Spleen (tissue), 11 donors: ENCODE results near the gene GSG1L. TPM values are rescaled to one million over a fixed set of nuclear protein-coding genes. Genes with fewer than 3 reads are reported as not detected.

ENCODE experiments used
- DNase-seq: peaks from one replicate; pipeline ENCODE4 v3.0.0-alpha.2; 2020
- H3K27ac ChIP-seq, 8 donors: fragments of 200-600 bp; sonication (generic) in 7 of 8; 1 replicate in 4 of 8; 2 replicates in 4 of 8; pipeline versions ENCODE4 v1.5.0 to v1.8.0; 2016 to 2021; ENCODE audit warnings: inconsistent platforms in 4 of 8, mild to moderate bottlenecking in 4 of 8, moderate library complexity in 1 of 8
- H3K27me3 ChIP-seq, 7 donors: fragments of 200-600 bp; sonication (generic) in 6 of 7; replicated peaks in 1 of 7; 1 replicate in 4 of 7; 2 replicates in 3 of 7; pipeline versions ENCODE4 v1.5.0 to v1.8.0; 2016 to 2021; ENCODE audit warnings: inconsistent platforms in 3 of 7, mild to moderate bottlenecking in 1 of 7
- H3K36me3 ChIP-seq, 6 donors: fragments of 200-600 bp; sonication (generic) in 5 of 6; 1 replicate in 4 of 6; 2 replicates in 2 of 6; pipeline versions ENCODE4 v1.5.0 to v1.8.0; 2016 to 2021; ENCODE audit warnings: inconsistent platforms in 2 of 6
- H3K4me1 ChIP-seq, 6 donors: fragments of 200-600 bp; sonication (generic) in 5 of 6; 1 replicate in 3 of 6; 2 replicates in 3 of 6; pipeline versions ENCODE4 v1.5.0 to v1.8.0; 2016 to 2021; ENCODE audit warnings: inconsistent platforms in 3 of 6
- H3K4me3 ChIP-seq, 8 donors: fragments of 200-600 bp; sonication (generic) in 7 of 8; 1 replicate in 4 of 8; 2 replicates in 4 of 8; pipeline versions ENCODE4 v1.5.0 to v1.8.0; 2016 to 2021; ENCODE audit warnings: inconsistent platforms in 4 of 8, mild to moderate bottlenecking in 4 of 8, moderate library complexity in 2 of 8
- H3K9me3 ChIP-seq, 8 donors: fragments of 200-600 bp; sonication (generic) in 7 of 8; 1 replicate in 4 of 8; 2 replicates in 4 of 8; pipeline versions ENCODE4 v1.5.0 to v1.8.0; 2016 to 2021; ENCODE audit warnings: inconsistent platforms in 4 of 8
- CTCF ChIP-seq, 11 experiments: fragments of 200-600 bp in 7 of 11; fragments of 450-650 bp in 4 of 11; sonication (generic) in 4 of 11; IDR thresholded peaks in 8 of 11; conservative IDR thresholded peaks in 3 of 11; 1 replicate in 7 of 11; 2 replicates in 4 of 11; pipeline versions ENCODE4 v1.4.0 to v1.8.0; 2016 to 2021; ENCODE audit warnings: antibody characterized with exemption in 11 of 11, inconsistent platforms in 4 of 11, mild to moderate bottlenecking in 1 of 11
- POLR2A ChIP-seq, 3 donors: fragments of 450-650 bp; IDR thresholded peaks; one replicate each; pipeline ENCODE4 v1.5.1; 2017; ENCODE audit warnings: antibody characterized with exemption in 3 of 3, mild to moderate bottlenecking in 1 of 3
- POLR2AphosphoS5 ChIP-seq, 3 donors: sonication (generic); formaldehyde crosslinking; IDR thresholded peaks; one replicate each; pipeline ENCODE4 v1.5.1; 2017; ENCODE audit warnings: antibody characterized with exemption in 3 of 3
- WGBS, 5 donors: extraction: QIAGEN DNeasy Blood & Tissue Kit in 3 of 5; methylation state at CpG; one replicate each; pipeline versions ENCODE4 v1.1.5 to v1.1.7; 2013 to 2018; 5-methylcytosine and 5-hydroxymethylcytosine counted together
- intact Hi-C: fragments of 100-400 bp; cut with DNase I; formaldehyde crosslinking; loops from one replicate; pipeline ENCODE4 v1.15.0; 2023; ENCODE audit warnings: low total_unique reads
- polyA plus RNA-seq, 3 donors: library from polyadenylated mRNA; stranded (reverse); fragments of 200-250 nt; gene quantifications; one replicate each; pipeline ENCODE4 v1.2.1, GENCODE V29; 2013
- total RNA-seq, 7 donors: library from RNA; depleted of rRNA in 3 of 7; stranded (reverse); fragments of >200 nt in 3 of 7; fragmentation: NEBNext Ultra II Directional in 4 of 7; extraction: Animal tissue kit (Norgen Biotek cat#: 25700) in 4 of 7; gene quantifications; one replicate each; pipeline versions ENCODE4 v1.1.0 to v1.2.1, GENCODE V29; 2016 to 2021
- donor health status: healthy with polysubstance abuse.
- donor health status: DM: no; HTN: no; CAD: no; lungs with moderate emphysema.
- donor health status: DM: no; HTN: no; CAD: no.
- donor health status: Bipolar disorder and iron deficiency.
- donor health status: healthy.
- donor health status: DM: no; HTN: no; CAD: no.
- donor health status: DM: yes; HTN: yes; CAD: no.

The GSG1L gene
- total and polyA plus RNA-seq, 10 donors: 0.22 to 0.58 (median 0.43) TPM; not detected in 6

GRCh38 chr16:28052274-28053128 lies 11.0 kb downstream of the GSG1L start:
- Histone ChIP-seq H3K36me3 (no peaks in the 10 kb centered on the region), H3K9me3 (peaks cover 0 to 23% (median 17%) of the 10 kb centered on the region in 8 donors), H3K4me1 (no peaks in the 10 kb centered on the region), H3K27me3 (peaks cover 0 to 68% (median 6%) of the 10 kb centered on the region in 7 donors), H3K27ac (no peak overlapping the region), H3K4me3 (no peak overlapping the region)
- intact Hi-C loops: no loop called here
- peak; percentile 47 for DNase-seq
- 78 to 89% (median 84%) methylated on average over 7 to 8 of the region's 8 CpGs for WGBS, 5 donors
- TF ChIP-seq CTCF (IDR thresholded peaks at IDR 0.05 in 8 of 11, conservative IDR thresholded peaks at IDR 0.05 in 3 of 11) (no peak), POLR2AphosphoS5 (IDR thresholded peaks at IDR 0.05) (no peak), POLR2A (IDR thresholded peaks at IDR 0.05) (no peak)

- 72 to 84% (median 81%) methylated on average over 7 of the region's 7 CpGs for WGBS, 5 donors
- no peaks in the 10 kb centered on the region for H3K4me1 ChIP-seq
- H3K36me3 ChIP-seq: no peaks in the 10 kb centered on the region
- peaks cover 0 to 60% (median 6%) of the 10 kb centered on the region in 7 donors for H3K27me3 ChIP-seq
- H3K4me3 ChIP-seq: no peak overlapping the region
- DNase-seq: no peak
- TF ChIP-seq POLR2A (IDR thresholded peaks at IDR 0.05) (no peak), POLR2AphosphoS5 (IDR thresholded peaks at IDR 0.05) (no peak), CTCF (IDR thresholded peaks at IDR 0.05 in 8 of 11, conservative IDR thresholded peaks at IDR 0.05 in 3 of 11) (no peak)
- no peak overlapping the region for H3K27ac ChIP-seq
- H3K9me3 ChIP-seq: peaks cover 0 to 23% (median 17%) of the 10 kb centered on the region in 8 donors
- intact Hi-C loops: no loop called here
These were observed 12.0 kb downstream of the GSG1L start for GRCh38 chr16:28051486-28051885.

- 66 to 79% (median 72%) methylated on average over 8 of the region's 8 CpGs for WGBS, 5 donors
- Histone ChIP-seq H3K4me1 (no peaks in the 10 kb centered on the region), H3K4me3 (no peak overlapping the region), H3K36me3 (no peaks in the 10 kb centered on the region), H3K27ac (no peak overlapping the region), H3K9me3 (peaks cover 0 to 4% (median 2%) of the 10 kb centered on the region in 8 donors), H3K27me3 (peaks cover 0 to 28% (median 0%) of the 10 kb centered on the region in 7 donors)
- intact Hi-C loops: no loop called here
- TF ChIP-seq POLR2AphosphoS5 (IDR thresholded peaks at IDR 0.05) (no peak), POLR2A (IDR thresholded peaks at IDR 0.05) (no peak), CTCF (IDR thresholded peaks at IDR 0.05 in 8 of 11, conservative IDR thresholded peaks at IDR 0.05 in 3 of 11) (no peak)
- no peak for DNase-seq
These were observed 20.7 kb downstream of the GSG1L start for GRCh38 chr16:28042811-28043210.

- no peaks in the 10 kb centered on the region for H3K36me3 ChIP-seq
- TF ChIP-seq CTCF (IDR thresholded peaks at IDR 0.05 in 8 of 11, conservative IDR thresholded peaks at IDR 0.05 in 3 of 11): no peak
- TF ChIP-seq POLR2AphosphoS5 (IDR thresholded peaks at IDR 0.05): no peak
- no peak for TF ChIP-seq POLR2A (IDR thresholded peaks at IDR 0.05)
- H3K27ac ChIP-seq: no peak overlapping the region
- intact Hi-C loops: no loop called here
- no peak overlapping the region for H3K4me3 ChIP-seq
- H3K27me3 ChIP-seq: peaks cover 0 to 33% (median 0%) of the 10 kb centered on the region in 7 donors
- 87 to 93% (median 89%) methylated on average over 10 of the region's 10 CpGs for WGBS, 5 donors
- H3K4me1 ChIP-seq: no peaks in the 10 kb centered on the region
- DNase-seq: no peak
- no peaks in the 10 kb centered on the region for H3K9me3 ChIP-seq
These were observed 21.9 kb downstream of the GSG1L start for GRCh38 chr16:28041615-28042014.
